Measurements from ENCODE around the gene MAP7D1. TPM values are rescaled to one million over a fixed set of nuclear protein-coding genes. Genes with fewer than 3 reads are reported as not detected.

MAP7D1 gene
- total and polyA plus RNA-seq, 10 of the 15 experiments (the other 5 are each of a cell fraction or from before 2014, with no cell fraction given), result 4.4 to 97.6 (median 24.2) TPM

DNA sequence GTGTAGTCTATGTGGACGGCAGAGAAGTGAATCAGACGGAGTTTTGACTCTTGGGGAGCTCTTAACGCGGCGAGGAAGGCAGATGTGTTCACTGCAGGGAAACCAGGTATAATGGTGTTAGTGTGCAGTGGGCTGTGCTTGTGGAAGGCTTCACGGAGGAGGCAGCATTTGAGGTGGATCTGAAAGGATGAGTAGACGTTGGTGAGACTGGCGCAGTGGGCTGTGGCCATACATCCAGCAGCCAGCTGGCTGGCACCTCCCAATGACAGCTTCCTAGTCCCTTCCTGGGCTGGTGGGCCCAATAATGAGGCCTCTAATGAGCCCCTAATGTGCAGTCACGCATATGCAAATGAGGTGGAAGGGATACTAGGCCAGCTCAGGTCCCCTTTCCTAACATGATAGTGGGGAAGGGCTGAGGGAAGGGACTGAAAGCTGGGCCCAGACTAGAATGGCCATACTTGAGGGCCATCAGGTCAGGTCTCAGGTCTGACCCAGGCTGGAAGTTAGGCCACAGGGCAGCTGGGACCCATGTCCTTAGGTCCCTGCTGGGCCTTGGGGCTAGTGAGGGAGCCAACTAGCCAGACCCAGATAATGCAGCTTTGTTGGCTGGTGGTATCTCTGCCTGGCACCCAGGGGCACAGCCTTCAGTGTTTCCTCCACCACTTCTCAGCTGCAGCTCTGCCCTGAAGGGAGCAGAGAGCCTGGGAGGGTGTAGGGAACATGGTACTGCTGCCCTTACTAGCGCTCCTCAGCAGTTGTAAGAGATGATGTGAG is 3.8 kb downstream of the MAP7D1 start:
- Histone ChIP-seq H3K36me3 (ENCODE audit: control insufficient read depth in 2 of 2, insufficient read depth in 2 of 2, low read length in 1 of 2) (peaks cover 0 to 8% of the 10 kb centered on the region in 2 experiments; a peak in 2 of 4 replicates), H3K79me2 (ENCODE audit: control insufficient read depth, insufficient read depth, low read length) (peaks cover 94% of the 10 kb centered on the region), H3K4me3 (peak overlapping the region; percentile 85), H3K27me3 (replicated peaks in 1 of 2; ENCODE audit: control insufficient read depth in 2 of 2, insufficient read depth in 2 of 2, low read length in 1 of 2) (no peaks in the 10 kb centered on the region), H3K4me2 (ENCODE audit: control insufficient read depth, insufficient read depth) (peak overlapping the region; percentile 70), H3K9me3 (replicated peaks; ENCODE audit: control insufficient read depth, insufficient read depth, low read length) (no peaks in the 10 kb centered on the region), H4K20me1 (ENCODE audit: control insufficient read depth, insufficient read depth) (no peaks in the 10 kb centered on the region; the same call in 1 of the 2 replicates), H3K9ac (ENCODE audit: control insufficient read depth, insufficient read depth, low read length) (peak overlapping the region; percentile 89), H3K4me1 (ENCODE audit: control insufficient read depth, insufficient read depth, low read length) (peaks cover 55% of the 10 kb centered on the region), H3K27ac (ENCODE audit: control insufficient read depth, insufficient read depth) (peak overlapping the region; percentile 95), H2AFZ (ENCODE audit: control insufficient read depth, low read depth, low read length) (no peak overlapping the region)
- WGBS (ENCODE audit: insufficient coverage, insufficient replicate concordance, low lambda C conversion rate, missing lambda C conversion rate), result 95% methylated on average over 10 of the region's 10 CpGs
- POLR2A ChIA-PET, result interaction anchor here (0.5 to 5.4 kb wide), 9 partner anchors 9 to 1349 kb away, joined by 3 to 86 read pairs (median 6); partner anchors contain the start of genes THRAP3 and TRAPPC3
- CTCF ChIA-PET, result interaction anchor here (0.7 to 7.3 kb wide), 10 partner anchors 10 to 288 kb away, joined by 3 to 136 read pairs (median 4); partner anchors contain the start of genes THRAP3 and TRAPPC3
- FAIRE-seq (no peak), ATAC-seq (no peak), DNase-seq (ENCODE audit: low read depth, low spot score) (no peak)
- SMC1A ChIA-PET (ENCODE audit: uncharacterized antibody, unreplicated experiment), result interaction anchor here (0.7 to 7.5 kb wide), 7 partner anchors 9 to 260 kb away, joined by 3 to 135 read pairs (median 7); partner anchors contain the start of gene TRAPPC3
- TF ChIP-seq POLR2AphosphoS5 (IDR thresholded peaks at IDR 0.05; ENCODE audit: low read length), result peak; percentile 40; the same call in 1 of the 2 replicates
- peak; percentile 33 to 35; a peak in 1 of 4 replicates for TF ChIP-seq BHLHE40 (IDR thresholded peaks at IDR 0.05; ENCODE audit: borderline replicate concordance in 1 of 2, low read depth in 2 of 2, low read length in 1 of 2)
- TF ChIP-seq, protein P1, sequence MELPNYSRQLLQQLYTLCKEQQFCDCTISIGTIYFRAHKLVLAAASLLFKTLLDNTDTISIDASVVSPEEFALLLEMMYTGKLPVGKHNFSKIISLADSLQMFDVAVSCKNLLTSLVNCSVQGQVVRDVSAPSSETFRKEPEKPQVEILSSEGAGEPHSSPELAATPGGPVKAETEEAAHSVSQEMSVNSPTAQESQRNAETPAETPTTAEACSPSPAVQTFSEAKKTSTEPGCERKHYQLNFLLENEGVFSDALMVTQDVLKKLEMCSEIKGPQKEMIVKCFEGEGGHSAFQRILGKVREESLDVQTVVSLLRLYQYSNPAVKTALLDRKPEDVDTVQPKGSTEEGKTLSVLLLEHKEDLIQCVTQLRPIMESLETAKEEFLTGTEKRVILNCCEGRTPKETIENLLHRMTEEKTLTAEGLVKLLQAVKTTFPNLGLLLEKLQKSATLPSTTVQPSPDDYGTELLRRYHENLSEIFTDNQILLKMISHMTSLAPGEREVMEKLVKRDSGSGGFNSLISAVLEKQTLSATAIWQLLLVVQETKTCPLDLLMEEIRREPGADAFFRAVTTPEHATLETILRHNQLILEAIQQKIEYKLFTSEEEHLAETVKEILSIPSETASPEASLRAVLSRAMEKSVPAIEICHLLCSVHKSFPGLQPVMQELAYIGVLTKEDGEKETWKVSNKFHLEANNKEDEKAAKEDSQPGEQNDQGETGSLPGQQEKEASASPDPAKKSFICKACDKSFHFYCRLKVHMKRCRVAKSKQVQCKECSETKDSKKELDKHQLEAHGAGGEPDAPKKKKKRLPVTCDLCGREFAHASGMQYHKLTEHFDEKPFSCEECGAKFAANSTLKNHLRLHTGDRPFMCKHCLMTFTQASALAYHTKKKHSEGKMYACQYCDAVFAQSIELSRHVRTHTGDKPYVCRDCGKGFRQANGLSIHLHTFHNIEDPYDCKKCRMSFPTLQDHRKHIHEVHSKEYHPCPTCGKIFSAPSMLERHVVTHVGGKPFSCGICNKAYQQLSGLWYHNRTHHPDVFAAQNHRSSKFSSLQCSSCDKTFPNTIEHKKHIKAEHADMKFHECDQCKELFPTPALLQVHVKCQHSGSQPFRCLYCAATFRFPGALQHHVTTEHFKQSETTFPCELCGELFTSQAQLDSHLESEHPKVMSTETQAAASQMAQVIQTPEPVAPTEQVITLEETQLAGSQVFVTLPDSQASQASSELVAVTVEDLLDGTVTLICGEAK (IDR thresholded peaks at IDR 0.05; ENCODE audit: borderline replicate concordance), result no peak
- TF ChIP-seq BCL11A (IDR thresholded peaks at IDR 0.05; ENCODE audit: low read depth, low read length), result peak; percentile 23; the same call in 1 of the 2 replicates
- no peak for TF ChIP-seq HDGF (IDR thresholded peaks at IDR 0.05)
- TF ChIP-seq TCF12 (IDR thresholded peaks at IDR 0.05; ENCODE audit: low read depth, low read length), result no peak
- 0 out of 2 replicates have a peak, but pooled peaks have one; percentile 53 for TF ChIP-seq WRNIP1 (IDR thresholded peaks at IDR 0.05; ENCODE audit: borderline replicate concordance, low read depth, low read length)
- TF ChIP-seq NR2C2 (IDR thresholded peaks at IDR 0.05; ENCODE audit: borderline replicate concordance, control insufficient read depth, insufficient read length, low read depth), result no peak
- no peak for TF ChIP-seq ESRRA (IDR thresholded peaks at IDR 0.05; ENCODE audit: low read length)
- TF ChIP-seq, protein P2, sequence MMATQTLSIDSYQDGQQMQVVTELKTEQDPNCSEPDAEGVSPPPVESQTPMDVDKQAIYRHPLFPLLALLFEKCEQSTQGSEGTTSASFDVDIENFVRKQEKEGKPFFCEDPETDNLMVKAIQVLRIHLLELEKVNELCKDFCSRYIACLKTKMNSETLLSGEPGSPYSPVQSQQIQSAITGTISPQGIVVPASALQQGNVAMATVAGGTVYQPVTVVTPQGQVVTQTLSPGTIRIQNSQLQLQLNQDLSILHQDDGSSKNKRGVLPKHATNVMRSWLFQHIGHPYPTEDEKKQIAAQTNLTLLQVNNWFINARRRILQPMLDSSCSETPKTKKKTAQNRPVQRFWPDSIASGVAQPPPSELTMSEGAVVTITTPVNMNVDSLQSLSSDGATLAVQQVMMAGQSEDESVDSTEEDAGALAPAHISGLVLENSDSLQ (IDR thresholded peaks at IDR 0.05), result no peak
- peak; percentile 74; the same call in 1 of the 3 replicates for TF ChIP-seq POU2F2 (IDR thresholded peaks at IDR 0.05; ENCODE audit: borderline replicate concordance, low read depth, low read length)
- TF ChIP-seq ZZZ3 (IDR thresholded peaks at IDR 0.05; ENCODE audit: control insufficient read depth, insufficient read length, low read depth), result no peak
- in situ Hi-C loops (cut with MboI) (no loop called here), intact Hi-C loops (cut with micrococcal nuclease; ENCODE audit: unreplicated experiment) (loop anchor here (10.0 kb wide), 1 partner anchor 225 kb away; the partner anchor contains the start of gene STK40)
- RAD21 ChIA-PET (ENCODE audit: unreplicated experiment), result interaction anchor here (1.4 to 6.3 kb wide), 5 partner anchors 9 to 126 kb away, joined by 4 to 146 read pairs (median 19); partner anchors contain the start of genes THRAP3 and TRAPPC3
- BruUV-seq (replicated peaks), result no TSS peak
